WTC11 (cell line): Measurements from ENCODE around the gene ARHGAP26.

ENCODE experiments used
- ATF3 ChIP-seq: sonication (generic); formaldehyde crosslinking; conservative IDR thresholded peaks from 2 replicates; pipeline ENCODE4 v1.8.1; 2022; ENCODE audit warnings: mild to moderate bottlenecking, missing genetic modification reagents
- CREB1 ChIP-seq: sonication (generic); formaldehyde crosslinking; IDR thresholded peaks from 2 replicates; pipeline ENCODE4 v1.8.0; 2023; ENCODE audit warnings: mild to moderate bottlenecking, missing genetic modification reagents
- JAZF1 ChIP-seq: fragments of 250-450 bp; sonication (Bioruptor Pico); IDR thresholded peaks from 2 replicates; pipeline ENCODE4 v1.9.0; 2021; ENCODE audit warnings: moderate library complexity, mild to moderate bottlenecking, inconsistent platforms
- SMAD4 ChIP-seq: sonication (generic); formaldehyde crosslinking; IDR thresholded peaks from 2 replicates; pipeline ENCODE4 v1.8.0; 2022; ENCODE audit warnings: mild to moderate bottlenecking, missing genetic modification reagents
- ZNF121 ChIP-seq: sonication (generic); formaldehyde crosslinking; IDR thresholded peaks from 2 replicates; pipeline ENCODE4 v1.8.0; 2023; ENCODE audit warnings: missing genetic modification reagents
- ZNF532 ChIP-seq: fragments of 250-450 bp; sonication (Bioruptor Pico); IDR thresholded peaks from 2 replicates; pipeline ENCODE4 v1.9.0; 2021; ENCODE audit warnings: mild to moderate bottlenecking, borderline replicate concordance
- TF ChIP-seq, protein P1 (sequence below): fragments of 250-450 bp; sonication (Bioruptor Pico); conservative IDR thresholded peaks from 2 replicates; pipeline ENCODE4 v1.9.0; 2021; ENCODE audit warnings: mild to moderate bottlenecking
- TF ChIP-seq, protein P2 (sequence below): fragments of 200-600 bp; IDR thresholded peaks from 2 replicates; pipeline ENCODE4 v1.8.0; 2022; ENCODE audit warnings: antibody characterized with exemption

- TF ChIP-seq SMAD4 (no peak), CREB1 (no peak), JAZF1 (CRISPR knock-in tag) (no peak), ATF3 (no peak), ZNF121 (no peak), ZNF532 (CRISPR knock-in tag) (no peak)
- TF ChIP-seq, protein P1, sequence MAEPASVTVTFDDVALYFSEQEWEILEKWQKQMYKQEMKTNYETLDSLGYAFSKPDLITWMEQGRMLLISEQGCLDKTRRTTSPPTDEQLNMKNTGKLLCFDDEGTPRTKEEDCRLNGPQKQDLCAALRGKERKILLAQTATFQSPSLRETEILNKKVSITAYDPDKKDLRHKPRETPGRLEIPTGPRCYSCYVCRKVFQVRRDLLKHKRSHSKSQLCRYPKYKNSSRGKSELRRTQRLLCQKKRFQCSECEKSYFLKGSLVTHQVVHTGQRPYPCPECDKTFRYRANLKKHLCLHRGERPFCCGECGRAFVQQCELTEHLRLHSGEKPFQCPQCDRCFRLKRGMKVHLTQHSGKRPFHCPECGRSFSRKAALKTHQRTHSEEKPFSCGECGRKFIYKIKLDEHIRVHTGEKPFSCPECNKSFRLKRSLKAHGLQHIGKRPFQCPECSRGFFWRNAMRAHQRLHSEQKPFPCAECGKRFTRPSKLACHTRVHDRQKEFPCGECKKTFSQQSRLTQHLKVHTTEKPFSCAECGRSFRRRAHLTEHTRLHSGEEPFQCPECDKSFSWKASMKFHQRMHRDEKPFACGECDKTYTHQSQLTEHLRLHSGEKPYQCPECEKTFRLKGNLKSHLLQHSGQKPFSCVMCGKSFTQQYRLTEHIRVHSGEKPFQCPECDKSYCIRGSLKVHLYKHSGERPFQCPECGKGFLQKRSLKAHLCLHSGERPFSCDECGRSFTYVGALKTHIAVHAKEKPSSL = no peak
- TF ChIP-seq, protein P2, sequence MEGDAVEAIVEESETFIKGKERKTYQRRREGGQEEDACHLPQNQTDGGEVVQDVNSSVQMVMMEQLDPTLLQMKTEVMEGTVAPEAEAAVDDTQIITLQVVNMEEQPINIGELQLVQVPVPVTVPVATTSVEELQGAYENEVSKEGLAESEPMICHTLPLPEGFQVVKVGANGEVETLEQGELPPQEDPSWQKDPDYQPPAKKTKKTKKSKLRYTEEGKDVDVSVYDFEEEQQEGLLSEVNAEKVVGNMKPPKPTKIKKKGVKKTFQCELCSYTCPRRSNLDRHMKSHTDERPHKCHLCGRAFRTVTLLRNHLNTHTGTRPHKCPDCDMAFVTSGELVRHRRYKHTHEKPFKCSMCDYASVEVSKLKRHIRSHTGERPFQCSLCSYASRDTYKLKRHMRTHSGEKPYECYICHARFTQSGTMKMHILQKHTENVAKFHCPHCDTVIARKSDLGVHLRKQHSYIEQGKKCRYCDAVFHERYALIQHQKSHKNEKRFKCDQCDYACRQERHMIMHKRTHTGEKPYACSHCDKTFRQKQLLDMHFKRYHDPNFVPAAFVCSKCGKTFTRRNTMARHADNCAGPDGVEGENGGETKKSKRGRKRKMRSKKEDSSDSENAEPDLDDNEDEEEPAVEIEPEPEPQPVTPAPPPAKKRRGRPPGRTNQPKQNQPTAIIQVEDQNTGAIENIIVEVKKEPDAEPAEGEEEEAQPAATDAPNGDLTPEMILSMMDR = no peak
Observed at GRCh38 chr5:143238620-143239019, 468.4 kb downstream of the ARHGAP26 start.
